GM19455 (cell line): ENCODE results near the gene RHCE.
"Not testable (repeated sequence)": the region's sequence is repeated elsewhere in the genome, so short reads cannot be mapped to it uniquely, and the experiment has no call there.

Source experiments
- ATAC-seq: cut with Tn5 transposase; IDR thresholded peaks from one replicate; pipeline ENCODE4 v1.9.1; 2021; ENCODE audit not compliant: unreplicated experiment

RHCE gene

DNA sequence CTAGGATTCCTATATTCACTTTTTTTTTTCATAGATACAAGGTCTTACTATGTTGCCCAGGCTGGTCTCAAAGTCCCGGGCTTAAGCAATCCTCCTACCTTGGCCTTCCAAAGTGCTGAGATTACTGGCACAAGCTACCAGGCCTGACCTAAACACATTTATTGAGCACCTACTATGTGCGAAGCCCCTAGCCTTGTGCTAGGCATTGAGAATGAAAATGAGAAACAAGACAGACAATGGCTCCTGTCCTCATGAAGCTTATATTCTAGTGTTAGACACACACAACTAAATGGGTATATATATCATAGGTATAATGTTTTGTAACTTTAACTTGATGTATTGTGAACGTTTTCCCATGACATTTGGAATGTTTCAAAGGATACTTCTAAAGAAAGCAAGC lies 71.0 kb downstream of the RHCE start:
- ATAC-seq: no peak

- no peak for ATAC-seq
Observed at GRCh38 chr1:25347556-25347955, 73.1 kb downstream of the RHCE start.

DNA sequence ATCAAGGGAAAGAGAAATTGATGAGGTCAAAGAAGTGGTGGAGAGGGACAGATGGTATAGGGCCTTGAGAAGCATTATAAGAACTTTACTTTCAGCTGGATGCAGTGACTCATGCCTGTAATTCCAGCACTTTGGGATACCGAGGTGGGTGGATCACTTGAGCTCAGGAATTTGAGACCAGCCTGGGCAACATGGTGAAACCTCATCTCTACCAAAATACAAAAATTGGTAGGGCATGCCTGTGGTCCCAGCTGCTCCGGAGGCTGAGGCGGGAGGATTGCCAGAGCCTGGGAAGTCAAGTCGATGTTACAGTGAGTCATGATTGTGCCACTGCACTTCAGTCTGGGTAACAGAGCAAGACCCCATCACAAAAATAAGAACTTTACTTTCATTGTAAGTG lies 76.8 kb downstream of the RHCE start:
- no peak for ATAC-seq

GRCh38 chr1:25342846-25343245 lies 77.8 kb downstream of the RHCE start:
- ATAC-seq: no peak

GRCh38 chr1:25341746-25342145 lies 78.9 kb downstream of the RHCE start:
- ATAC-seq: no peak

DNA sequence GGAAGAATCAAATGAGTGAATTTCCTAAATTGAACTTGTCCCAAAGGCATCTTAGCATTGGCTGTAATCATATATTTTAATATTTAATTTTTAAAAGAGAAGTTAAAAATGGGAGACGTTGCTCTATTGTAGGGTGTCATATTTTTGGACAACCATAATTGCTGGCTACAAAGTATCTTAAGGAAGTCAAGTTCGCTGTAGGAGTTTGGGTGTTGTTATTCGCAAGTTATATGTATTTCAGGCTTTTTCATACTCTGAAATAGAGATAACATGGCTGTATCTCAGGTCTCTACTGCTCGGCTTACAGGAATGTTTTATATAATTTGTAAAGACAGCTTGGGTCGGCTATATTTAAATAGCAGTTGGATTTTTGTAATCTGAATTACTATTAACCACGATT lies 81.6 kb downstream of the RHCE start:
- no peak for ATAC-seq

GRCh38 chr1:25338188-25338981 lies 82.2 kb downstream of the RHCE start, which contains the start of gene TMEM50A:
TSS of gene TMEM50A (plus strand) at chr1:25338334. CDS start at chr1:25340487, 2,153 bp downstream.
- ATAC-seq: peak; percentile 62

DNA sequence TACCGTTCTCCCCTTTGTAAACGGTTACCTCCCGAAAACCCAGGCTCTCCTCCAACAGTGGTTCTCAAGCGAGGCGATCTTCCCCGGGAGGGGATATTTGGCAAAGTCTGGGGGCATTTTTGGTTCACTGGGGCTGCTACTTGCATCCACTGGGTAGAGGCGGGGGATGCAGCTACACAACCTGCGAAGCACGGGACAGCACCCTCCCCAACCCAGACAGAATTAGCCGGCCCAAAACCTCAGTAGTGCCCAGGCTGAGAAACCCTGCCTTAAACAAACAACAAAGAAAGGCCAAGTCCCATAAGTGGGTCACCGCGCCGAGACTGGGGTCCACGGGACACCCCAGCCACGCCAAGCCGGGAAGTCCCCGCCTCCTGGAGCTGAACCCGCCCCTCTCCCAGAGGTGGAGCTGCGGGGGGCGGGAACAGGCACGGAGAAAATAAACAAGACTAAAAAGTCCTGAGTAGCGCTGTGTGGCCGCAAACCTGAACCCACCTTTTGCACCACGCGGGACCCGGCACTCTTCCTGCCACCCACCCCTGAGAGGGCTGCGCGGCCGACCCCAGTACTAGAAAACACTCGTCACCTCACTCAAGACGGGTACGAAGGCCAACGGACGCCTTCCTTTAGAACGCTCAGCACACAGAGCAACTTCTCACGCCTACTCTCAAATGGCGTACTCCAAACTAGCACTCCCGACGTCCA lies 83.0 kb downstream of the RHCE start:
- peak; percentile 39 for ATAC-seq

DNA sequence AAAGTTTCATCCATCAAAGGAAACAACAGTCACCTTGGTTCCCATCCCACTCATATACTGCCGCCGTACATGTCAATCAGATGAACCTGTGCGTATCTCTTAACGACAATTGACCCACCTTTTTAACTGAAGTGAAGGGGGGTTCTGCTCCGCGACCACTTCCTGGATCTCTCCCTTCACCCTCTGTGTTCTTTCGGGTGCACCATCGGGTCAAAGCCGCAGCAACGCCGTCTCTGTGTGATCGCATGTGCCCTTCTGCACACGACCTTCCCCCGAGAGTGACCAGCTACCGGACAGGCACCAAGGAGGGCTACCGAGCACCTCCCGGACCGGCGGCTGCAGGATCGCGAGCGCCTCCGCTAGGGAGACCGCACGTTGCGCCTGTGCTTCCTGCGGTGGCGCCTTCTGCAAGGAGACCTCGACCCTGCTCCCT lies 83.7 kb downstream of the RHCE start:
- peak; percentile 22 for ATAC-seq

- ATAC-seq: not testable (repeated sequence)
Observed at GRCh38 chr1:25329950-25330349, 90.7 kb downstream of the RHCE start.

GRCh38 chr1:25329336-25329735 lies 91.3 kb downstream of the RHCE start:
- ATAC-seq: not testable (repeated sequence)

- ATAC-seq: not testable (repeated sequence)
Observed at GRCh38 chr1:25328791-25329185, 91.8 kb downstream of the RHCE start.

DNA sequence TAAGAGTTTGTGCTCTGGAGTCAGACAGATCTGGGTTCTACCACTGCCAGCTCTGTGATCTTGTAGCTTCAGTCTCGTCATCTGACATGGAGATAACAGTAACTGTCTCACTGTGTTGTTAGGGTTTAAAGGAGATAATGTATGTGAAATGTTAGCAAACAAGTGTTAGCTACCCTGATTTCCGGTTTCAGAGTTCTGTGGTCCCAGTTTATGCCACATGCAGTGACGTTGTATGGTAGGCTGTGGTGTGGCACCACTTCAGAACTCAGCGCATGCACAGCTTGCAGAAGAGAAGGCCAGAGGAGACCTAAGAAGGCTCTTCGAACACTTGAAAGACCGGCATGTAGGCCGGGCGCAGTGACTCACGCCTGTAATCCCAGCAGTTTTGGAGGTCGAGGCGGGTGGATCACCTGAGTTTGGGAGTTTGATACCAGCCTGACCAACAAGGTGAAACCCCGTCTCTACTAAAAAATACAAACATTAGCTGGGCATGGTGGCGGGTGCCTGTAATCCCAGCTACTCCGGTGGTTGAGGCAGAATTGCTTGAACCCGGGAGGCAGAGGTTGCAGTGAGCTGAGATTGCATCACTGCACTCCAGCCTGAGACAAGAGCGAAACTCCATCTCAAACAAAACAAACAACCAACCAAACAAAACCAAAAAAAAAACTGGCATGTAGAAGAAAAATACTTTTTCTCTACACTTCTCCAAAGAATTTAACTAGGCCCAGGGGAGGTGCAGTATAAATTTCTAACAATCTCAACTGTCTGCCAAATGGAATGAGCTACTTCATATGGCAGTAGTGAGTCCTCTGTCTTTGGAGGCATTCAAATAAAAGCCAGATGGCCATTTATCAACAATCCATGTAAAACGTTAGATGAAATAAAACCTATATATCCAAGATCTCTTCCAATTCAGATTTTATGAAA lies 92.5 kb downstream of the RHCE start:
- not testable (repeated sequence) for ATAC-seq

GRCh38 chr1:25324407-25324806 lies 96.2 kb downstream of the RHCE start:
- not testable (repeated sequence) for ATAC-seq

DNA sequence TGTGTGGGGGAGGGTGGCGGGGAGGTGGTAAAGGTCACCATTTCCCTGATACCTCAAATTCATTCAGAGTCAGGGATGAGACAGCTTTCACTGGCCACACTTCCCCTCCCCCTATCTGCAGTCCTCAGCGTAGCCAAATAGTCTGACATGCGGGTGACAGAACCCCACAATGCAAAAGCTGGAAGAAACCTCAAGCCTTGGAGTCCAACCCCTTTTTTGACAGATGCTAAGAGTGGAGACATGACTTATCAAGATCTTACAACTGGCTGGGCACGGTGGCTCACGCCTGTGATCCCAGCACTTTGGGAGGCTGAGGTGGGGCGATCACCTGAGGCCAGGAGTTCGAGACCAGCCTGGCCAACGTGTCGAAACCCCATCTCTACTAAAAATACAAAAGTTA lies 98.5 kb downstream of the RHCE start:
- ATAC-seq: not testable (repeated sequence)

DNA sequence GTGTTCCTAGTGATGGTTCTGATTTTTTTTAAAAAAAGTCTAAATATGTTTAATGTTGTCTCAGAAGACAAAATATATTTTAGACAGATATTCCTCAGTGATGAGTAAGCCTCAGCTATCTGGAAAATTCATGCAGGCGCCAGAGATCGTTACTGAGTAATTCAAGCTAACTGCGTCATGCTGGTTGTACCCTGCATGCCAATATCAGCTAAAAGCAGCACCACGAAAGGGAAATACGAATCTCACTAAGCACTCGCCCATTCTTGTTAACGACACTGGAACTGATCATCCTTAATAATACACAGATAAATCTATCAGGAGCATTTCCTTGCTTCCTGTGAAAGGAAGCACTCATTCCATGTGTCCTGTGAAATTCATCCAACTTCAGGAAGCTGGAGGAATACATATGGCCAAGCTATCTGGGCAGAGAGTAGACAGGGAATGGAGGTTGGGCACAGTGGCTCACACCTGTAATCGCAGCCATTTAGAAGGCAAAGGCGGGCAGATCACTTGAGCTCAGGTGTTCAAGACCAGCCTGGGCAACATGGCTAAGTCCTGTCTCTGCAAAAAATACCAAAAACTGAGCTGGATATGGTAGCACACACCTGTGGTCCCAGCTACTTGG lies 100.2 kb downstream of the RHCE start:
- not testable (repeated sequence) for ATAC-seq

- ATAC-seq: not testable (repeated sequence)
Observed at GRCh38 chr1:25312806-25313470, 107.7 kb downstream of the RHCE start.
